Spleen (tissue), 7 donors: ENCODE data around the gene MINK1.

Experiments used
- CTCF ChIP-seq, 11 experiments: fragments of 200-600 bp in 7 of 11; fragments of 450-650 bp in 4 of 11; sonication (generic) in 4 of 11; IDR thresholded peaks in 8 of 11; conservative IDR thresholded peaks in 3 of 11; 1 replicate in 7 of 11; 2 replicates in 4 of 11; pipeline versions ENCODE4 v1.4.0 to v1.8.0; 2016 to 2021; ENCODE audit warnings: antibody characterized with exemption in 11 of 11, inconsistent platforms in 4 of 11, mild to moderate bottlenecking in 1 of 11
- POLR2AphosphoS5 ChIP-seq, 3 donors: sonication (generic); formaldehyde crosslinking; IDR thresholded peaks; one replicate each; pipeline ENCODE4 v1.5.1; 2017; ENCODE audit warnings: antibody characterized with exemption in 3 of 3
- donor health status: DM: no; HTN: no; CAD: no; lungs with moderate emphysema.
- donor health status: DM: no; HTN: no; CAD: no.
- donor health status: DM: no; HTN: no; CAD: no.

- TF ChIP-seq CTCF (IDR thresholded peaks at IDR 0.05 in 8 of 11, conservative IDR thresholded peaks at IDR 0.05 in 3 of 11): no peak
- TF ChIP-seq POLR2AphosphoS5 (IDR thresholded peaks at IDR 0.05): no peak
Measured at GRCh38 chr17:4789701-4789950, 43.5 kb upstream of the MINK1 start.
